Measurements from ENCODE around the gene GCN1.
A peak's percentile ranks its signal among the peaks of the same experiment; 100 is the strongest.

Gene GCN1

DNA sequence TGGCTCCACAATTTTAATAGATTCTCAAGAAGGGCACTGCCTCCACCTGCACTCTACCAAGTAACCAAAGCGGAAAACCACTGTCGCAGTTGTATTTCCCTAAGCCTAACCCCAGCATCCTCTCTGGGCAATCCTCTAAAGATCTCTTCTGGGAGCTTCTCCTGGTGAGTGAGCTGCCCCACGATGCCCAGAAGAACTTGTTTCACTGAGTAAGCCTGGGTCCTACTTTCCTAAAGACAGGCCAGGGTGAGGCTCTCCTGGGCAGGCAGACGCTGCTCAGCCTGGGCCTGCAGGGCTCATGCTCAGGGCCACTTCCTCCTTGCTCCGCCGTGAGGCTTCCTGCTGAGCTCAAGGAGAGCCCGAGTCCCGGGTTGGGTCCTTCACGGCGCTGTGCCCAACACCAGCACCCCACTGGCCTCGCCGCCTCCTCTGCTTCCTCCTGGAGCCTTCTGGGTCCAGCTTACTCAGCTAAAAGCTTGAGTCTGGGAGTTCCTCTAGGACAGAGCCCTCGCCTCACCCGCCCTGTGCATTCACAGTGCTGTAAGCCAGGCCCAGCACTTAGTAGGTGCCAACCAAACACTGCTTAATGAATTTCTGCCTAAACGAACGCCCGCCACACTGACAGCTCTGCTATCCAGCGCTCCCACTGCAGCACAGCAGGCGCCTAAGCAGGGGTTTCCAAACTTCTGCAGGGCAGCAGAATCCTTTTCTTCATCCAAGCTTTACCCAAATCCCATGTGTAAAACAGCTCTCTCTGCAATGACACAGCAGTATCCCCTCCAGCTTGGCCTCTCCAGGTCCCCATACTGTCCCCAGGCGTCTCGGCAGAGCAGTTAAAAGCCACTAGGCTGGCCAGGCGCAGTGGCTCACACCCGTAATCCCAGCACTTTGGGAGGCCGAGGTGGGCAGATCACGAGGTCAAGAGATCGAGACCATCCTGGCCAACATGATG, 83.7 kb downstream of the GCN1 start:
- DNase-seq: peak; percentile 88

DNA sequence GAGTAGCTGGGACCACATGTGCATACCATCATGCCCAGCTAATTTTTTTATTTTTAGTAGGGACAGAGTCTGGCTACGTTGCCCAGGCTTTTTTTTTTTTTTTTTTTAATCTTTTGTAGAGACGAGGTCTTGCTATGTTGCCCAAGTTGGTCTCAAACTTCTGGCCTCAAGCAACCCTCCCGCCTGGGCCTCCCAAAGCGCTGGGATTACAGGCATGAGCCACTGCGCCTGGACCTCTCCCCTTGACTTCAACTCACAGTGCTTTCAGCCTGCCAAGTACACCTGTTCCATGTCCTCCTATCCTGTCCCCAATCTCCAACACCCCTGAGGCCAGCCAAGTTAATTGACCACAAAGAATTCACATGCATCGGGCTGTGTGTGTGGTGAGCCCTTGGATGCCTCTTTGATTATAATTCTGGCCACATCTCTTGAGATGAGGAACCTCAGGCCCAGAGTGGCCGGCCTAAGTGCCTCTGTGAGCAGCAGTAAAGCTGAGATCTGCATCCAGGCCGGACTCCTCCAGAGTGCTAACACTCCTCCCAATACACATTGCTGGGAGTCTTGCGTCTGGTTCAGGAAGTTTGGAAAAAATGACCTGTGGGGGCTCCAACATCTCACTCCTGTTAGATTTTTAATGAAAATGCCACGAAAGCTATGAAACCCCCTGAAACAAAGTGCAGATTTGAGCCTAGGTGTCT, 84.8 kb downstream of the GCN1 start:
- no peak for DNase-seq

DNA sequence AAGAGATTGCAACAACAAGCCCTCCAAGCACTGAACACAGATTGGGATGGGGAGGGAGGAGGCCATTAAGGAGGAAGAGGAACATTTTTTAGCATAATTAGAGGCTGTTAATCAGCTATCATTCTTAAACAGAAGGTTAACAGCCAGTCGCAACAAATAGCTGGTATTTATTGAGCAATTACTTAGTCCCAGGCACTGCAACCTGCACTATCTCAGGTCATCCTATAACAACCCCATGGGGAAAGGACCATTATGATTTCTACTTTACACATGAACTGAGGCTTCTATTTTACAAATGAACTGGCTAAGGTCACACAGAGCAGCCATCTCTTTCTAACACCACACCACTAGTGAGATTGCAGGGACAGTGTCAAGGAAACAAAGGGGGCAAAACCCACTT, 88.4 kb downstream of the GCN1 start:
- no peak for DNase-seq

DNA sequence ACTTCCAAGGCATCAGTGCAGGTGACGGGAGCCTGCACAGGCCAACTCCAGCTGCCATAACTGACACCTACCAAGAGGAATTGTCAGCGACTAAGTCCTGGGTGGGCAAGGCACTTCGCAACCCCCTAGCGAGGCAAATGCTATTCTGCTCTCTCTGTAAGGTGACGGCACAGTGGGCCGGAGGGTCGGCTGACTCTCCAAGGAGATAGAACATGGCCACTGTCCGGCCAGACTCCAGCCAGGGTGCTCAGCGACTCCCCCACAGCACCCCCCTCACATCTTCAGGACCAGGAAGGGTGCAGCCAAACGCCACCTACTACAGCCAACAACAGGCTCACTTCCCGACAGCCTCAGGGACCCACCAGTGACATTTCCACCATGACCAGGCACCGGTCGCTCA, 91.1 kb downstream of the GCN1 start:
- DNase-seq: no peak

DNA sequence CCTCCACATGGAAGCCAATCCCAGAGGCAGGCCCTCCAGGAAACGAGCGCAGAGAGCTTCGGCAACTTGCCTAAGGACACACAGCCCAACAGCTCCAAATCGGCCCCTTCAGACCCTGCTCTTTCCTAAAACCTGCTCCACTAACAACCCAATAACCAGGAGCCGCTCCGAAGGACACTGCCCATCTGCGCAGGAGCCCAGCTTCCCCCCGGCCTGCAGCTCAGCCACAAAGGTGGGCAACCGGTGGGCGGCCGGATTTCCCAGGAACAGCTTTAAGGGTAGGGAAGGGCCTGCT, 91.5 kb downstream of the GCN1 start:
- no peak for DNase-seq

DNA sequence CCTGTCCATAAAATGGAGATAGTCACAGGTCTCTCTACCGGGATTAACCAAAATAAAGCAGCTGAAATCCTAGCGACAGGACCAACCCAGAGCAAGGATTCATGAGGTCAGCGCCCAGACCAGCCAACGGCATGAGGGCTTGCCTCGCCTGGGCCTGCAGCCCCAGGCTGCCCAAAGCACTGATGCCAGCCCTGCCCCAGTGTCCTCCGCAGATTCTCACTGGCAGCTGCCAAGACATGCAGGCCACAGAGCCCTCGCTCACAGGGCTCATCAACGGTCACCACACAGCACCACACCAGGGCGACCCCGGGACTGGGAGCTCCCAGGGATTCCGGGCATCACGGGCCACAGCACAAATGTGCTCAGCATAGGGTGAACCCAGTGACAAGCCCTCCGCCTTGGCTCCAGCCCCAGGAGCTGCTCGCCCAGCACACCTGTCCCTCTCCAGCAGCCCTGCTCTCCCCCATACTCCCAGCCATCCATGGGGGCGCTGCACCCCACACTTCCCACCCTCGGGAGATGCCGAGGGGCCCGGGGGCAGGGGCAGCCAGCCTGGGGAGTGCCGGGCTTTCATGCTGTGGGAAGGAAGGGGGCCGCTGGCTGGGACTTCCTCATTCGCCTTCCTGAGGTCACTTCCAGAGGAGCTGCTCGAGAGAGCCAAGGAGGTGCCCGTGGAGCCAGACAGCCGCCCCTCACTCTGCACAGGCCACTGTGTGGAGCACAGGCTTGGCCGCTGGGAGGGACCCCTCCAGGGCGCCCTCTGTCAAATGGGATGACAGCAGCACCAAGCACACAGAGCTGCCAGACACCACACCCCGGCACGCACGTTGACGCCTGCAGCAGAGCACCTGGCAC, 92.1 kb downstream of the GCN1 start:
- peak; percentile 38 for DNase-seq

DNA sequence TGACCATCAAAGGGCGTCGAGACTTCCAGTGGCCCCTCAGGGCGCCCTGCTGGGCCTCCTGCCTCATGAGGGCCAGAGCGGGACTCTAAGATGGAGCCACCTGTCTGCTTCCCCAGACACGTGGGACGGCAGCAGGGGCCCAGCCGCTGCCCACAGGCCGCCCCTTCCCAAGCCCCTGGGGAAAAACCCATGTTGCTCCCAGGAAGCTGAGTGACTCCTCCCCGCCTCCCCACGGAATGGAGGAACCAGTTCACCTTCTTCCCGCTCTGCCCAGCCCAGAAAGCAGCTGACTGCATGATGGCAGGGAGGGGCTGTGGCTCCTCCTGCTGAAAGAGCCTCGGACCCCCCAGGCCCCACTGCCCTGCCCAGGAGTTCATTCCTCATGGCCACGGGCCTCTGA, 92.9 kb downstream of the GCN1 start:
- no peak for DNase-seq

DNA sequence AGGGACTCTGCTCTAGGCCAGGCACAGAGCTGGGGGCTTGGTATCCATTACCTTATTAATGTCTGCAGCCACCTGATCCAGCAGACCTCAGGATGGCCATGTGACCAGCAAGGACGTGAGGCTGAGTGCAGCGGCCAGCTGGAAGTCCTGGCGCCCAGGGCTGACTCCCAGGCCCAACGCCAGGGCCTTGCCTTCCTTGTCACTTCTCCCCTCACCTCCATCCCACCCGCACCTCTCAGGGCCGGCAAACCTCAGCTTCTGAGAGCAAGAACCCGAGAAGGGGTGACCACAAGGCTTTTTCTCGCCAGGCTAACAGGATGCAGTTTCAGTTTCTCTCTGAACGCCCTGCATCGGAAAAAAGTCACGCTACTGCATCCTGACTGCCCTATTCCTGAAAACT, 93.3 kb downstream of the GCN1 start:
- DNase-seq: peak; percentile 31

DNA sequence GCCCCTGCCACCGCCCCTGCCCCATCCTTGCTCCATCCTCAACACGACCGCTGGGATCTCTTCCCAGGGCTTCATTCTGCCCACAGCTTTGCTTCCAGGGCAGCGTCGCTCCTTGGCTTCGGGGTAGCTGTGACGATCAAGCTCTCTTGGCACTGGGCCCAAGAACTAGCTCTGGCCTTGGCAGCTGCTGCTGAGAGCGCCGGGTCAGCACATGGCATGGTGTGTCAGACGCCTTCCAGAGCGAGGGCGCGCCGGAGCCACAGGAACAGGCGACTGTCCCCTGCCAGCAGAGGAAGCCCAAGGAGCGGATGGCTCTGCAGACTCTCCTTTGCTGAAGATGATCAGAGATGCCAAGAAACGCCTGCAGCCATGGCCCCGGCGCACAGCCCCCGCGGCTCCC, 93.9 kb downstream of the GCN1 start:
- no peak for DNase-seq

DNA sequence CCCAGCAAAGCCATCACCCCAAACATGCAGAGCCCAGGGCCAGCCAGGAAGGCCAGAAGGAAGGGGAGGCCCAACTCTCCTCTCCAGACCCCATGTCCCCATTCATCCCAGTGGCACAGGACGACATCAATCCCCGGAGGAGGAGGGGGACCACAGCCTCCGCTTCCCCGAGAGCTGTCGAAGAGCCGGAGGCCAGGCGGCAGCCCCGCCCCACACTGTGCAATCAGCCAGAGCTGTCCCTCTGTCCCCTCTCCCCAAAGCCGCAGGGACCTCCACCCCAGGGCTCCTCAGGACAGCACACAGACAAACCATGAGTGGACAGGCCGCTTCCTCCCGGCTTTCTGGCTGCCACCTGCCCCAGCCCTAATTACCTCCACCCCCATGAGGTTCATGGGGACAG, 94.8 kb downstream of the GCN1 start:
- DNase-seq: no peak

DNA sequence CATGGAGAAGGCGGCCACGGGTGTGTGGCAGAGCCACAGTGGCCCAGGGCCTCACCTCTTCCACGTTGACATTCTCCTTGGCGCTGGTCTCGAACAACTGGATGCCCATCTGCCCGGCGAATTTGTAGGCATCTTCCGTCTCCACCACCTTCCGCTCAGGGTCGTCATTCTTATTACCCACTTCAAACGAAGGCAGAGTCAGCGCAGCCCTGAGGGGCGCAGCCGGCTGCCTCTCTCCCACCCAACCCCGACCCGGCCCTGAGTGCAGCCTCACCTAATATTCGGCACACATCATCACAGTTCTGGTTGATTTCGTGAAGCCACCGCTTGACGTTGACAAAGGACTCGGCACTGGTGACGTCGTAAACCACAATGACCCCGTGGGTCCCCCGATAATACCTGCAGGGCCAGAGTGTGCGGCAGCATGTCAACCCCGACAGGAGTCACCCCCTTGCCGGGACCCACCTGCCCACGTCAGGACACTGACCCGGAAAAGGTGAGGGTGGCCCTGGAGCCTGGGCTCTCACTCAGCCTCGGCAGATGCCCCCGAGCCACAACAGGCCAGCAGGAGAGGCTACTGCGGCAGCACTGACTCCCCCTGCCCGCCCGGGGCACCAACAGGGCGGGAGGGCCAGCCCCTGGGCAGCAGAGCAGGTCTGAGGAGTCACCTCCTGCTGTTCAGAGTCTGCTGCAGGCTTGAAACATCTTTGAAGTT, 95.6 kb downstream of the GCN1 start:
- no peak for DNase-seq

DNA sequence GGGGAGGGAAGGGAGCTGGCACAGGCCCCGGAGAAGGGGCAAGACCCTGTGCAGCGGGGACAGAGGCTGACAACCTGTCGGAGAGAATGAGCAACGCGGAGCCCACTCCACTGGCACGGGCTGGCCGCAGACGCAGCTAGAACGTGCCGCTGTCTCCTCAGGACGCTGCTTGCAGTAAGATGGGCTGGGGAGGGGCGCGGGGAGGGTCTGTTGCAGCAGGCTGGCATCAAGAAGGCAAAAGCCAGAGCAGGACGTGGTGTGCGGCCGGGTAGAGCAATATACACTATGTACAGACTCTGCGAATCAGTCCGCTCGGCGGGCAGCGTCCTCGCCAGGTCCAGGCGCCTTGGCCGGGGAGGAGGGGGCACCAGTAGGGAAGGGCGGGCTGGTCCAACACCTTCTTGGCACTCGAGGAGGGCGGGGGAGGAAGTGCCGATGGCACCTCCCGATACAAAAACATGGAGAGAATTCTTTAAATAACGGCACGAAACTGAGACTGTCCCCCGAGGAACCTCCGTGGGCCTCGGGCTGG, 97.8 kb downstream of the GCN1 start:
- no peak for DNase-seq

DNA sequence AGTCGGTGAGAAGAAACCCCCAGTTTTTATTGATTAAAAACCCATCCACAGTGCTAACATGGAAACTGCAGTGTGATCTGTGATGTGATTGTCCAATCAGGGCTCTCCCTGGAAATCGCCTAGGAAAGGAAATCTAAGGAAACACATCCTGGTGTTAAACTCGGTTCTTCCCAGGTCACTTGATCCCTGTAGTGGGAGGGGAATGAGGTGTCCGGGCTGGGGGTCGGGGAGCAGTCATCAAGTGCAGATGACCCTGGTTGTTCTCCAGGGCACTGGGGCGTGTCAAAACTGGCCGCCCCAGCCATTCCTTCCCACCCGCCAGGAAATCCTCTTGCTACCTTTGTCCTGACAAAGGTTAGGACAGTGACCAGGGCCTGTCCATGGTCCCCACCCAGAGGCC, 98.8 kb downstream of the GCN1 start:
- no peak for DNase-seq

DNA sequence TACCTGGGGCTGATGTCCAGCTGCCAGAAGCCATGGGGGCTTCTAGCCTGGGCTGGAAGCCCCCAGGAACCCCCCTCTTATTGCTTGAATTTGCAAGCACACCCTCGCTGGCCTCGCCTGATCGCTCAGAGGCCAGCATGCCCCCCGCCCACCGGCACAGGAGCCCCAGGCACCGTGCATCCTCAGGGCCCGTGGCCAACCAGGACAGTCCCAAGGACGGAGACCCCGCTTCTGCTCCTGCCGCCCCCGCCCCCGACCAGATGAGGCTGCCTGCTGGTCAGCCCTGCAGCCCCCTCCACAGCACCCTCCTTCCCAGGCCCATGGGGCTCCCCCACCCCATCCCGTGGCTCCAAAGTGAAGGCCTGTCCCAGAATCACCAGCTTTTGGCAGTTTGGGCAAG, 99.2 kb downstream of the GCN1 start:
- no peak for DNase-seq

DNA sequence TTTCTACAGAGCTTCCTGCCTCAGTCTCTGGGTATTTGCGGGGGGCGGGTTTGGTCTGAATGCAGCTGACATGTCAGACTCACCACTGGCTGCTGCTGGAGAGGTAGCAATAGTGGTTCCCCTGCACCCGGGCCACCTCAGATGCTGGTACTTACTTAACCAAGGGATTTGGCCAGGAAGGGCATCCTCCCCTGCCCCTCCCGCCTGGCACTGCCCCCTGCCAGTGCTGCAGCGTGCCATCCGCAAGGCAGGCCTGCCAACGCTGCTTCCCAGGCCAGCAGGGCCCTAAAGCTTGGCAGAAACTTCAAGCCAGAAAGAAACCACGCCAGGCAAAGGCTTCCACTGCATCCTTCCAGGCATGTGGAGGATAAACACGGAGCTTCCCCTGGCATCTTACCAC, 100.0 kb downstream of the GCN1 start:
- DNase-seq: no peak

DNA sequence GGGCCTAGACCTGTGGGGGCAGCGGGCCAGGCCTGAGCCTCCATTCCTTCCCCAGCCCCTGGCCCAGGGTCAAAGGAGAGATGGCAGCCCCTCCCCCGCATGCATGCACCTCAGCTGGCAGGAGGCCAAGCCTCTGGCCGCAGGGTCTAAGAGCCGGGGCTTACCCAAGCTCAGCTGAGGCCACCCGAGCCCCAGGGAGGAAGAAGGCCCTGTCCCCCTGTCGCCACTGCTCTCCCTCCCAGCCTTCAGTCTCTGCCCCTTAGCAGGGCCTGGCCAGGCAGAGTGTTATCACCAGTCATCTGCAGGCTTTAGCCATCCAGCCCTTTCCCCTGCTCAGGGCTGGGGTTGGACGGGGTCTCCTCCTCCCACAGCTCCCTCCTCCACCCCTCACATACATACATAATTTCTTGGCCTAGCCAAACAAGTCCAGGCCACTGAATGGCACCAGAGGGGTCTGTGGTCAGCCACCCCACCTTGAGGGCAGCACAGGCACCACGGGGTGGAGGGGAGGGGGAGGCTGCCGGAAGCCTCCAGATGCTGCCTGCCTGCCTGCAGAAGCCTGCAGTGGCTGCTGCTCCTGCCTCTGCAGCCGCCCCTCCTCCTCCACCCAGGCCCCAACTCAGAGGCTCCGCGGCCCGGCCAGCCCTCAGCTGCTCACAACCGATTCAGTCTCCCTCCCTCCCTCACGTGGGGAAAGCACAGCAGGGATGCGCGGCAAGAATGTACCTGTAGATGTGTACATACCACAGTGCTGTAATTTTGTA, 100.7 kb downstream of the GCN1 start:
- DNase-seq: no peak

DNA sequence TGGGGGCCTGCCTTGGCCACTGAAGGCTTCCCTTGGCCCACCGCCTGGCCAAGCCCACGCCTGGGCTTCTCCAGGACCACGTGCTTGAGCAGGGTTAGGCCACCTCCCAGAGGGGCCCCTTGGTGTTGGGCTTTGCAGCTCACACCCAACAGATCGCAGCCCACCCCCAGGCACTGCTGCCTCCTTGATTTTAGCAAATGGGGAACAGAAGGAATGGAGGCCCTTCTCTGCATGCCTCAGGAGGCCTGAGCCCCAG, 101.3 kb downstream of the GCN1 start:
- no peak for DNase-seq

DNA sequence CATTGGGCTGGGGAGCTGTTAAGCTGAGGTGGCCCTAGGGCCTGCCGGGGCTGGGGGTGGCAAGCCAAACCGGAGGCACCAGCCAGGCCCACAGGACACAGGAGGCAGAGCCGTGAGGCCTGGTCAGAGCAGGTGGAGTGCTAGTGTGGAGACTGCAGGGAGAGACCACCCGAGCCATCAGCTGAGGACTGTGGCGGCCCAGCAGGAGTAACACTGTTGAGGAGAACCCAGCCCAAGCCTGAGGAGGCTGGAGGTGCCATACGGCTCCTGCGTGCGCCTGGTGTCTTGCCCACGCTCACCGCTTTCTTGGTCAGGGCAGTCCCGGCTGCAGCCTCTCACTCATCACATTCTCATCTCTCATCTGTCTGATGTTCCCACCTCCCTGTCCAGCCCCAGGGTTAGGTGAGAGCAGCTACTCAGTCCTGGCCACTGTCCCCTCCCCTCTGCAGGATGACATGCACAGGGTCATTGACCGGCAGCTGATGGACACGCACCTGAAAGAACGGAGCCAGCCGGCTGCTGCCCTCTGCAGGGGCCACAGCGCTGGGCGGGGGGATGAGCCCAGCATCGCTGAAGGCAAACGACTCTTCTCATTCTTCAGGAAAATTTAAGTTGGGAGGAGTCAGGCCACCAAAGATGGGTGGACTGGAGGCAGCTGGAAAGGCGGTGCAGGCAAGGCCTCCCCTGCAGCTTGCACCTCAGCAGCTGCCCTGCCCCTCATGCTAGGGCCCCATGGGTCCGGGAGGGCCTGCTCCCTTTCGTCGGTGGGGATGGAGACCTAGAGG, 101.8 kb downstream of the GCN1 start:
- DNase-seq: no peak

DNA sequence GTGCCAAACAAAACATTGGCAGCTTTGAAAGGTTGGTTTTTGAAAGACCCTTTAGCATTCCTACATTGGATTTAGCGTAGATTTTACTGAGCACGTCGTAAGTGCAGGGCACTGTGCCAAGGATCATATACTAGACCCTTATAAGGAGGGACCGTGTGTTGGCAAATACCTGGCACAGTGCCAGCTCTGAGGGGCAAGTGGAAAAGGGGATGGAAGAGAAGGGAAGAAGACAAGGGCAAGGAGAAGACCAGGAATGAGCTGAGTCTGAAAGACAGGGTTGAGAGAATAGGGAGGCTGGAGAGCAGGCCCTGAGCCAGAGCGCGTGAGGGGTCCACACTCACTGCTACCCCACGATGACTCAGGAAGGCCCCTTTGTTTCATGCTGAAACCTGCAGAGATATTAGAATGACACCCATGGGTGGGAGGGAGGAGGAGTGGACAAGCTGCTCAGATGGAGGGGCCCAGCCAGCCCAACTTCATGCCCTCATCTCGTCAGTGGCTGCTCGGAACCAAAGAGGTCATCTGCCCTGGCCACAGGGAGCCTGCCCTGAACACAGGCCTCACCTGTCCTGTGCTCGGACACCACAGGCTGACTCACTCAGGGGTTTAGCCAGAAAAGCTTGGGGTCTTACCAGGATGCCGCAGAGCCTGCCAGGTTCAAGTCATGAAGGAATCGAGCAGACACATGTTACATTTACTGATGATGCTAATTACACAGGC, 103.0 kb downstream of the GCN1 start:
- no peak for DNase-seq

DNA sequence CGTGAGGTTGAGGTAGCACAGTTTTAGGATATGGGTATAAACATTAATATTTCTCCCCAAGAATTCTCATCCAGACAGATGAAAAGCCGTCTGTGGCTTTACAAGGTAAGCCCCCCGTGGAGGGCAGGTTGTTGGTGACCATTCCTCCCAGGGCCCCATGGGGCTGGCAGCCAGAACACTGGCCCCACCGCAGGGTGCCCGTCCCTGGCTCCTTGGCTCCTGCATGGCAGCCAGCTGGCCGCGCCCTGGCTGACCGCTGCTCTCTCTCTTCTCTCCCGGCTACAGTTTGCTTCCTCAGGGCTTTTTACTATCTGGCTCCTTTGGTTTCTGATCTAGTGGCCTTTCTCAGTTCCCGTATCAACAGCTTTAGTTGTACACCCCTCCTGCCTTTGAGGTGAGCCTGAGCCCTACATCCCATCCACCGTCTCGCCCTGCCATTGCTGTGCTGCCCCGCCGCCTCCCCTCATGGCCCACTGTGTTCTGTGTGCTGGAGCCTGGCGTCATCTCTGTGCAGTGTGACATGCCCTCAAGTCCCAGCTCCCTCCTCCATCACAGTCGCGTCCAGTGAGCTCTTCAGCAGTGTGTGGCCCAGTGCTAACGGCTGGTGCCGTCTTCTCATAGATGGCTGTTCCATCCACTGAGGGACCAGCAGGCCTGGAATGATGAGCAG, 103.8 kb downstream of the GCN1 start:
- no peak for DNase-seq
